Central memory CD8-positive, alpha-beta T cell (primary cell): ENCODE measurements around the gene HHLA2.

Source experiments
- ATAC-seq: fragments of 150-1000 bp; cut with Tn5 transposase; replicated peaks from 2 replicates; pipeline ENCODE4 v1.10.0; 2022; ENCODE audit warnings: mild to moderate bottlenecking, moderate FRiP score, moderate number of reproducible peaks; ENCODE audit not compliant: poor library complexity, severe bottlenecking; ENCODE audit errors: extremely low read depth
- DNase-seq, 2 donors: peaks; one replicate each; pipeline ENCODE4 v3.0.0; 2021; ENCODE audit warnings: low spot score in 2 of 2
- H3K27ac Mint-ChIP-seq: one replicate; pipeline ENCODE4 v1.8.0; 2022; ENCODE audit warnings: low read depth, mild to moderate bottlenecking, moderate library complexity, mixed read lengths
- H3K27me3 Mint-ChIP-seq: one replicate; pipeline ENCODE4 v1.8.0; 2022; ENCODE audit warnings: mixed read lengths
- H3K36me3 Mint-ChIP-seq: one replicate; pipeline ENCODE4 v1.8.0; 2022; ENCODE audit warnings: mild to moderate bottlenecking, moderate library complexity, mixed read lengths; ENCODE audit not compliant: insufficient read depth
- H3K4me1 Mint-ChIP-seq: one replicate; pipeline ENCODE4 v1.8.0; 2022; ENCODE audit warnings: mixed read lengths
- H3K4me3 Mint-ChIP-seq: one replicate; pipeline ENCODE4 v1.8.0; 2022; ENCODE audit warnings: mild to moderate bottlenecking, moderate library complexity, mixed read lengths
- H3K9me3 Mint-ChIP-seq: one replicate; pipeline ENCODE4 v1.8.0; 2022; ENCODE audit warnings: mixed read lengths

HHLA2 gene

DNA sequence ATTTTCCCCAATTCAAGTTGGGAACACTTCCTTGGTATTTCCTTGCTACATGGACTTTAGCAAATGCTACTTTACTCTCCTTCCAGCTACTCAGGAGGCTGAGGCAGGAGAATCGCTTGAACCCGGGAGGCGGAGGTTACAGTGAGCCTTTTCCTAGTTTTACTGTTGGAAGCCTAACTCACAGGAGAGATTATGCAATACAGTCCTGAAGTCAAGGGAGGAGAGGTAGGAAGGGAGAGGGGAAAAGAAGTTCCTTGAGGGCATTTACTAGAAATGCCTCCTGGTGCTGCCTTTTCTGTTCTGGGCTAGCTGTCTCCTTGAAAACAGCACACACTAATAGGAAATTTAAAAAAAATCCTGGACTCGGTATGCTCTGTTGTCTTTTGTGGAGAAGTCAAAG is 6.2 kb downstream of the HHLA2 start:
- Mint-ChIP-seq H3K36me3 (no peaks in the 10 kb centered on the region), H3K27me3 (no peaks in the 10 kb centered on the region), H3K9me3 (no peaks in the 10 kb centered on the region), H3K27ac (no peak overlapping the region), H3K4me3 (peak overlapping the region; percentile 34), H3K4me1 (peaks cover 25% of the 10 kb centered on the region)
- ATAC-seq (no peak), DNase-seq (no peak)

DNA sequence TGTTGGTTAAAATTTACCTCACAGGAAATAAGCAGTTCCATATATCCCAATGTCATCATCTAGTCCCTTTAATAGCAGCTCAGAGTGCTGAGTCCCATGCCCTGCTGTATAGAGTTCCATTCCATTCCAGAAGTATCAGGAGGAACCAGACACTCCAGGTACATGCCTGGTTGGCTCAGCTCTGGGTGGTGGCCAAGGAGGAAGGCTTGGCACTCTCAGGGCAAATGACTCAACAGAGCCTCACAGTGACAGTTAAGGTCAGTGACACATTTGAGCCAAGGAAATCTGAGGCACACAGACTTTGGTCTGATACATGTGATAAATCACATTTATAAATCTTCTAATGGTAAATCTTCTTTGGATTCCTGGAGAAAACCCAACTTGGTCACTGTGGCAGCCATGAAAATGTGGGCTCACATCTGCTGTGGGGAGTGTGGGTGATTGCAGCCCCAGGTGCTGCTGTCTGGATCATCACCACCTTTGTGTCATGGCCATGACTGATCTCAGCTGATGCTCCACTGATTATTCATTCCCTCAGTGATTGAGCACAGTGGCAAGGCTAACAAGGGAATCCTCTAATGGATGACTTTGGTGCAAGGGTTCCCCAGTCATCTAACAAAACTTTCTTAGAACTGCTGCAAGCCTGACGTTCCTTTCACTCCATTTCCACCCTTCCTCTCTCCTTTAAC is 9.3 kb downstream of the HHLA2 start:
- Mint-ChIP-seq H3K27me3 (no peaks in the 10 kb centered on the region), H3K4me1 (peaks cover 17% of the 10 kb centered on the region), H3K4me3 (no peak overlapping the region), H3K36me3 (no peaks in the 10 kb centered on the region), H3K9me3 (no peaks in the 10 kb centered on the region), H3K27ac (no peak overlapping the region)
- no peak for DNase-seq
- no peak for ATAC-seq

DNA sequence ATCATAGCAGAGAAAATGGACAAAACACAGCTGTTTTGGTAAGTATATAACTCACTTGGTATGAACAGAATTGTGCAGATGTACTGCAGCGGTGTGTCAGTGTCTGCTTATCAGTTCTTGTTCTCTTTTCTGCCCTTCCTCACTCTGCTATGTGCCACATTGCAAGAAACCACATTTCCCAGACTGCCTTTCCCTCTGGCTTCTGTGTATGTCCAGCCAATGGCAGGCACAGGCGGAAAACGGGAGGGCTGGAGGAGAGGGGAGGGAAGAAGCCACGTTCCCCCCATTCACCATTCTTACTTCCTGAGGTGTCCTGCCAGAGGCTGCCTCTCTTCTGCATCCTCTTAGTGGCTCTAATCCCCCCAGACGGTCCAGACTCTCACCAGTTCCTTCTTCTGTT is 15.4 kb downstream of the HHLA2 start:
- H3K27me3 Mint-ChIP-seq: peaks cover 28% of the 10 kb centered on the region
- no peaks in the 10 kb centered on the region for H3K36me3 Mint-ChIP-seq
- no peaks in the 10 kb centered on the region for H3K4me1 Mint-ChIP-seq
- no peak overlapping the region for H3K27ac Mint-ChIP-seq
- no peaks in the 10 kb centered on the region for H3K9me3 Mint-ChIP-seq
- ATAC-seq (no peak), DNase-seq (no peak)
- H3K4me3 Mint-ChIP-seq: no peak overlapping the region

DNA sequence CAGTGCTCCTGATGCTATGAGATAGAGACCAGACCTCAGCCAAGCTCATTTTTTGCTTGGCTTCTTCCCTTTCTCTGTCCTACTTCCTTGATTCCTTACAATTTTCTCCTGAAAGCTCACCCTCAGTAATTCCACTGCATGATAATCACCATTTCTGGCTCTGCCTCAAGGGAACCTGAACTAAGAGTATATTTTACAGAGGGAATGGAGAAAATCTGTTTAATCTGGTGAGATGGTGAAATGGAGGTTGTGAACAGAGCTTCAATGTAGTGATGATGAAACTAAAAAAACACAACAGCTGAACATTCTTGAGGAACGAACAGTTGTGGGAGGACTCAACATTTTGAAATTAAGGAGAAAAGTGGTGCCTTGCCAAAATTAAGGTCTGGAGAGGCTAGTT is 16.3 kb downstream of the HHLA2 start:
- Mint-ChIP-seq H3K9me3 (no peaks in the 10 kb centered on the region), H3K27me3 (peaks cover 28% of the 10 kb centered on the region), H3K27ac (no peak overlapping the region), H3K4me3 (no peak overlapping the region), H3K4me1 (no peaks in the 10 kb centered on the region), H3K36me3 (no peaks in the 10 kb centered on the region)
- ATAC-seq: no peak
- no peak for DNase-seq

DNA sequence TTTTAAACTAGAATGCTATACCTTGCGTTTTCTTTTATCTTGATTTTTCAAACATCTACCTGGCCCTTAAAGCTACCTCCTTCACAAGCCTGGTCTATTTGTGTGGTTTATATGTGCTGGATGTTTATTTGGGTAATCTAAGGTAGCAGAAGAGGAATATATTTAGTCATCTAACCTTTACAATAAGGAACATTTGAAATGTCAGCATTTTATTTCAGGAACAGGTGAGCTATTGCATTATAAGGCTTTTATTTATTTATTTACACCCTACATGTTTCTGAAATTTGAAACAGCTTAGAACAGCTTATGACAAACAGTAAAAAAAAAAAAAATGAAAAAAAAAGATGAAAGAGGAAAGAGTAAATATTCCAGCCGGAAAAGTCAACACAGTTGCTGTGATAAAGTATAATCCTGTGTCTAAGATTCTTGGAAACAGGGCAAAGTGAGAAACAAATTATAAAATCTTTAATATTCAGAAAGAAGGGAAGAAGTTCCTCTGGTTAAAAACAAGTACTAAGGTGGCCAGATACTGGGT is 19.5 kb downstream of the HHLA2 start:
- Mint-ChIP-seq H3K4me1 (no peaks in the 10 kb centered on the region), H3K27ac (peak overlapping the region; percentile 50), H3K4me3 (no peak overlapping the region), H3K36me3 (no peaks in the 10 kb centered on the region), H3K27me3 (peaks cover 28% of the 10 kb centered on the region), H3K9me3 (no peaks in the 10 kb centered on the region)
- no peak for DNase-seq
- ATAC-seq: no peak

DNA sequence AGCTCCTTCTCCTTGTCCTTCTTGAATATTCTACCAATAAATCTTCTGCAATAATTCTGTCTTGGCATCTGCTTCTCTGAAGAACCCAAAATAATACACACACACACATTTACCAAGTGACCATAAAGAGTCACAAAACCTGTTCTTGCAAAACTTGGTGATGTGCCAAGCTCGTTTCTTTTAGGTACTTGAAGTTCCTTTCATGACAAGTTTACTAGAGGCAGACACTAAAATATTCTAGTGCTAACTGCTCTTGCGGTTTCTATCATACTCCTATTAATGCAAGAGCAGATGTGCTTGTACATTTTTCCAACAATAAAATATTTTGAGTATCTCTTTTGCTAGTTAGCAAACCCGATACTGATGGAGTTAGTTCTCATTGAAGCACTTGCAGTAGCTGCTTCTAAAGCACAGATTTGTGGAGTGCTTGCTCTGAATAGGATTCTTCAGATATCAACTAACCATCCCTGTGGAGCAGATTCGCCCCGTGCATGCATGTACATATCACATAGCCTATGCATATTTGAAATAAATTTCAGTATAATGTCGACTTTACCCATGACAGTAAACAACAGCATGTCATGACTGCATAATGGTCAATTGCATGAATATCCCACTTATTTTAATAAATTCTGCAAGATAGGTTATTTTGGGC is 23.2 kb downstream of the HHLA2 start:
- Mint-ChIP-seq H3K27ac (no peak overlapping the region), H3K36me3 (no peaks in the 10 kb centered on the region), H3K27me3 (no peaks in the 10 kb centered on the region), H3K4me3 (no peak overlapping the region), H3K4me1 (no peaks in the 10 kb centered on the region), H3K9me3 (no peaks in the 10 kb centered on the region)
- ATAC-seq: no peak
- no peak for DNase-seq

DNA sequence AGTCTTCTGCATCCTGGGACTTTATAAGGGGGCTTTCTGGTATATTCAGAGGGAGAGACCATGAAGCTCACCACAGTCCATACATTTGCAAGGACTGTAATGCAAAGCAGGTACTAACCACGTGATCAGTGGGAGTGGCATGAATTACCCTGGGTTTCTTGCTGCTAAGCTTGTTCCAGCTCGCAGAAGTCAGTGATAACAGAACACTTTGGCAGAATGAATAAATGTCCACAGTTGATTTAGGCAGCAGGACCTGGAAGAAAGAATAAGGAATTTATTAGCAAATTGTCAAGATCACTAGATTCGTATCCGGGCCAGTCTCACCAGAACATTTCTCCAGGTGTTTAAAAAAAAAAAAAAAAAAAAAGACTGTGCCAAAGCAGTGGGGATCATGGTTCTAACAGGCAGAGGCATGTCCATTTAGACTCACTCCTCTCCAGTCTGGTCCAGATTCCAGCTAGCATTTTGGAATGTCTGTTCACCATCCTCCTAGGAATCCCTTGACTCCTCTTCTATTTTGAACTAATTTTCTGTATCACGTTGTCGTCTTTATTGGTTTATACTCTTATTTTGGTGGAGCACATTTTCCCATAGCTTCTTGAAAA is 24.5 kb downstream of the HHLA2 start:
- no peaks in the 10 kb centered on the region for H3K9me3 Mint-ChIP-seq
- DNase-seq: no peak
- H3K4me3 Mint-ChIP-seq: no peak overlapping the region
- H3K27me3 Mint-ChIP-seq: no peaks in the 10 kb centered on the region
- H3K27ac Mint-ChIP-seq: no peak overlapping the region
- ATAC-seq: no peak
- H3K36me3 Mint-ChIP-seq: no peaks in the 10 kb centered on the region
- no peaks in the 10 kb centered on the region for H3K4me1 Mint-ChIP-seq

DNA sequence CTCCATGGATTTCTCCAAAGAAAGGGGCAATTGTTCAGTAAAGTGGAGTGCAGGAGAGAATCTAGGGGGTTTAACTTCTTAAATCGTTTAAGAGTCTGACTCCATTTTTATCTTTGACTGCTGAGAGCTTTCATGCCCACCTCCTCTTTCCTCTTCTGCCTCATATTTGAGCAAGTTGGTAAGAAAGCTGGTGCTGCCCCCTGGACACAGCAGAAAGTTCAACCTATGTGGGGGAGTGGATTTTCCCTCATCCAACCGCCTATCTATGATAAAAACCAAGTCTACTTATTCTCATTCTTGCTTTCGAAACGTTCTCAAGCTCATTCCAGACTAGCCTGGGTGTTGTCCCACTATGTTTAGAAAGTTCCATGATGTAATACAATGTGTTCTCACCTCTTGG is 26.0 kb downstream of the HHLA2 start:
- ATAC-seq (no peak), DNase-seq (no peak)
- Mint-ChIP-seq H3K27ac (no peak overlapping the region), H3K36me3 (no peaks in the 10 kb centered on the region), H3K4me1 (no peaks in the 10 kb centered on the region), H3K27me3 (no peaks in the 10 kb centered on the region), H3K4me3 (no peak overlapping the region), H3K9me3 (no peaks in the 10 kb centered on the region)

DNA sequence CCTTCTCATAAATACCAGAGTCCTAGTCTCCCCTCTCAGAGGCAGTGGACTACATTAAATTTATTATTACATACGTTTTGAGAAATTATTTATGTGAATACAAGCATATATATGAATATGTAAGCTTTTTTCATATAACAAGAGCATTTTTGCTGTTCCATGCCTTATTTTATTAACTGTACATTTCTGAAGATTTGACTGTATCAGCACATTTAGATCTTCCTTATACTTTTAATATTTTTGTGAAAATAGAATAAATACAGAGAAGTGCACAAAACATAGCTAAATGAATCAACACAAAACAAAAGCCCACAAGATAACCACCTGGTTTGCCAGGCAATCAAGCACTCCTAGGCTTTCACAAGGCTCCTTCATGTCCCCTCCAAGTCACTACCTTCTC is 27.8 kb downstream of the HHLA2 start:
- Mint-ChIP-seq H3K4me3 (no peak overlapping the region), H3K27ac (no peak overlapping the region), H3K27me3 (no peaks in the 10 kb centered on the region), H3K36me3 (no peaks in the 10 kb centered on the region), H3K4me1 (no peaks in the 10 kb centered on the region), H3K9me3 (no peaks in the 10 kb centered on the region)
- ATAC-seq: no peak
- DNase-seq: no peak

DNA sequence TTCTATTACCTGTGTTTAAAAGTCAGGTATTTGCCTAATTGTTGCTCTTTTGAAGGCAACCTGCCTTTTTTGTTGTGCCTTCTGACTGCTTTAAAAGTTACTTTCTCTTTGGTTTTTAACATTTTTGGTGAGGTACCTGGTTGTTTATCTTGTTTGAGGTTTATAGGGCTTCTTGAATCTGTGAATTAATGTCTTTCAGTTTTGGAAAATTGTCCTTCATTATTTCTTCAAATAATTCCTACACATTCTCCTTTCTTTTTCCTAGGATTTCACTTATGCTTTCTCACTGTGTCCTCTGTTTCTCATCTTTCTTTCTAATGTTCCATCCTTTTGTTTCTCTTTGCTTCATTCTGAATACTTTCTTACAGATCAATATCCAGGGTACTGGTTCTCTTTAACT is 30.8 kb downstream of the HHLA2 start:
- Mint-ChIP-seq H3K27ac (no peak overlapping the region), H3K4me3 (no peak overlapping the region), H3K27me3 (no peaks in the 10 kb centered on the region), H3K36me3 (no peaks in the 10 kb centered on the region), H3K4me1 (no peaks in the 10 kb centered on the region), H3K9me3 (no peaks in the 10 kb centered on the region)
- ATAC-seq: no peak
- no peak for DNase-seq

DNA sequence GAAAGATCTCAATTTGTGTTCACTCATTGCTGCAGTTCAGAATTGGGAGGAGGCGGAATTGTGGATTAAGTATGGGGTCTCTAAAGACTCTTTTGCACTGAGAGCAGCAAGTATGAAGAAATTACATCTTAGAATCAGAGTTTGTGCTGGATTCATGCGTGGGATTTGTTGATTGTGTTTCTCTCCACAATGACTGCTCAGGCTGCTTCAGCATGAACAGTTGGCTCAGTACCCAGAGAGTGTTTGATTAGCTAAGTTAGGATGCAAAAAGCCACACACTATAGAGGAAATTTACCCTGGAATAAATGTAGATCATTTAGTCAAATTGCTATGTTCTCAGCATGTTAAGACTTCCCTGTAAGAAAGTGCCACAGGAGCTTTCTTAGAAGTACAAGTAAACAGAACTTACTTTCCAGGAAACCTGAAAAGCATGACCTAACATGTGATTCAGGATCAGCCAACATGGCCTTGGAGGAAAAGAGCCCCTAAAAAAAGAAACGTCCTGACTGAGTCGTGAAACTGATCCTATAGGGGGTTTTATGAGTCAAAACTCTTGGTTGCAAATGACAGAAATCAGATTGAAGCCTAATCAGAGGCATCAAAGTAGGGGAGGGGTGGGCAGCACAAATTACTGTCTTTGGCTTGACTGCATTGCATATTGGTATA is 32.6 kb downstream of the HHLA2 start:
- ATAC-seq: no peak
- Mint-ChIP-seq H3K4me1 (no peaks in the 10 kb centered on the region), H3K27ac (no peak overlapping the region), H3K36me3 (no peaks in the 10 kb centered on the region), H3K9me3 (no peaks in the 10 kb centered on the region), H3K4me3 (no peak overlapping the region), H3K27me3 (no peaks in the 10 kb centered on the region)
- no peak for DNase-seq

DNA sequence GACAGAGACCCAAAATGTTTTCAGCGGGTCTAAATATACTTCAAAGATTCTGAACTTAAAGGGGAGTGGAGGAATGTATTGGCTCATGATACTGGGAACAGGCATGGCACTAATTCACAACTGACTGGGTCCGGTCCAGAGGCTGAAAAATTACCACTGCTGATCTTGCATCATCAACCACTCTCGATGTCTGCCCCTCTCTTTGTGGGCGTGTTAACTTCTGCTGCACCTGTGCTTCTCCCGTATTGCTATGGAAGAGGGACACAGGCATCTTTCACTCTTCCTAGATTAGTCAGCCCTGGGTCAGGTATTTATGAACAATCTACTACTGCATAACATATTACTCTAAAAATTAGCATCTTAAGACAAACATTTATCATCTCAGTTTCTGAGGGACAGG is 33.2 kb downstream of the HHLA2 start:
- H3K9me3 Mint-ChIP-seq: no peaks in the 10 kb centered on the region
- no peaks in the 10 kb centered on the region for H3K36me3 Mint-ChIP-seq
- ATAC-seq: no peak
- no peaks in the 10 kb centered on the region for H3K27me3 Mint-ChIP-seq
- H3K27ac Mint-ChIP-seq: no peak overlapping the region
- DNase-seq: no peak
- no peaks in the 10 kb centered on the region for H3K4me1 Mint-ChIP-seq
- H3K4me3 Mint-ChIP-seq: no peak overlapping the region

DNA sequence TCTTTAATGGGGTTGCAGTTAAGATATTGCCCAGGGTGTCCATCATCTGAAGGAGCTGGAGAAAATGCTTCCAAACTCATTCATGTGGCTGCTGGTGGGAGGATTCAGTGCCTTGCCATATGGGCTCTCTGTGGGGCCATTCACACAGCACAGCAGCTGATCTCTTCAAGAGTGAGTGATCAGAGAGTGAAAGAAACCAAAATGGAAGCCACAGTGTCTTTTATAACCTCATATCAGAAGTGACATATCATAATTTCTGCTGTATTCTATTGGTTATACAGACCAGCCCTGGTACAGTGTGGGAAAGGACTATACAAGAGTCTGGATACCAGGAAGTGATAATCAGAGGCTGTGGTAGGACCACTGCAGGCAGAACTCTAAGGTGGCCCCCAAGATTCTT is 33.6 kb downstream of the HHLA2 start:
- ATAC-seq: no peak
- no peak for DNase-seq
- no peaks in the 10 kb centered on the region for H3K27me3 Mint-ChIP-seq
- no peaks in the 10 kb centered on the region for H3K9me3 Mint-ChIP-seq
- no peaks in the 10 kb centered on the region for H3K36me3 Mint-ChIP-seq
- H3K4me1 Mint-ChIP-seq: no peaks in the 10 kb centered on the region
- H3K4me3 Mint-ChIP-seq: no peak overlapping the region
- no peak overlapping the region for H3K27ac Mint-ChIP-seq
